ENCODE measurements around the gene ATP1A1. TPM values are rescaled to one million over a fixed set of nuclear protein-coding genes. Genes with fewer than 3 reads are reported as not detected.
A peak's percentile ranks its signal among the peaks of the same experiment; 100 is the strongest.

Gene ATP1A1
- total and polyA plus RNA-seq, 2 experiments from 2014 or later: 117 to 202 TPM

GRCh38 chr1:116372191-116372590 is 853 bp upstream of the ATP1A1 start:
- peaks cover 14% of the 10 kb centered on the region for H3K27me3 Mint-ChIP-seq (ENCODE audit: insufficient read depth, low read depth, poor library complexity)
- H3K4me1 Mint-ChIP-seq: peaks cover 38% of the 10 kb centered on the region
- no peak for TF ChIP-seq EZH2 (IDR thresholded peaks at IDR 0.05; ENCODE audit: low read depth, unreplicated experiment)
- TF ChIP-seq ZNF114 (CRISPR knock-in tag; IDR thresholded peaks at IDR 0.05): no peak
- no peak for TF ChIP-seq CREB1 (CRISPR knock-in tag; IDR thresholded peaks at IDR 0.05; ENCODE audit: low read depth)
- TF ChIP-seq STAT1 (IDR thresholded peaks at IDR 0.05; ENCODE audit: unreplicated experiment): no peak
- no peak for TF ChIP-seq NANOG (IDR thresholded peaks at IDR 0.05; ENCODE audit: borderline replicate concordance)
- TF ChIP-seq, protein P1, sequence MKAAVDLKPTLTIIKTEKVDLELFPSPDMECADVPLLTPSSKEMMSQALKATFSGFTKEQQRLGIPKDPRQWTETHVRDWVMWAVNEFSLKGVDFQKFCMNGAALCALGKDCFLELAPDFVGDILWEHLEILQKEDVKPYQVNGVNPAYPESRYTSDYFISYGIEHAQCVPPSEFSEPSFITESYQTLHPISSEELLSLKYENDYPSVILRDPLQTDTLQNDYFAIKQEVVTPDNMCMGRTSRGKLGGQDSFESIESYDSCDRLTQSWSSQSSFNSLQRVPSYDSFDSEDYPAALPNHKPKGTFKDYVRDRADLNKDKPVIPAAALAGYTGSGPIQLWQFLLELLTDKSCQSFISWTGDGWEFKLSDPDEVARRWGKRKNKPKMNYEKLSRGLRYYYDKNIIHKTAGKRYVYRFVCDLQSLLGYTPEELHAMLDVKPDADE (IDR thresholded peaks at IDR 0.05): no peak
- TF ChIP-seq ZNF331 (CRISPR knock-in tag; IDR thresholded peaks at IDR 0.05; ENCODE audit: low read depth): no peak
- no peak for TF ChIP-seq EZH2phosphoT487 (IDR thresholded peaks at IDR 0.05; ENCODE audit: unreplicated experiment)
- no peak for TF ChIP-seq POLR2AphosphoS5 (IDR thresholded peaks at IDR 0.05; ENCODE audit: low read depth)
- no peak for TF ChIP-seq JUNB (IDR thresholded peaks at IDR 0.05; ENCODE audit: unreplicated experiment)
- TF ChIP-seq, protein P2, sequence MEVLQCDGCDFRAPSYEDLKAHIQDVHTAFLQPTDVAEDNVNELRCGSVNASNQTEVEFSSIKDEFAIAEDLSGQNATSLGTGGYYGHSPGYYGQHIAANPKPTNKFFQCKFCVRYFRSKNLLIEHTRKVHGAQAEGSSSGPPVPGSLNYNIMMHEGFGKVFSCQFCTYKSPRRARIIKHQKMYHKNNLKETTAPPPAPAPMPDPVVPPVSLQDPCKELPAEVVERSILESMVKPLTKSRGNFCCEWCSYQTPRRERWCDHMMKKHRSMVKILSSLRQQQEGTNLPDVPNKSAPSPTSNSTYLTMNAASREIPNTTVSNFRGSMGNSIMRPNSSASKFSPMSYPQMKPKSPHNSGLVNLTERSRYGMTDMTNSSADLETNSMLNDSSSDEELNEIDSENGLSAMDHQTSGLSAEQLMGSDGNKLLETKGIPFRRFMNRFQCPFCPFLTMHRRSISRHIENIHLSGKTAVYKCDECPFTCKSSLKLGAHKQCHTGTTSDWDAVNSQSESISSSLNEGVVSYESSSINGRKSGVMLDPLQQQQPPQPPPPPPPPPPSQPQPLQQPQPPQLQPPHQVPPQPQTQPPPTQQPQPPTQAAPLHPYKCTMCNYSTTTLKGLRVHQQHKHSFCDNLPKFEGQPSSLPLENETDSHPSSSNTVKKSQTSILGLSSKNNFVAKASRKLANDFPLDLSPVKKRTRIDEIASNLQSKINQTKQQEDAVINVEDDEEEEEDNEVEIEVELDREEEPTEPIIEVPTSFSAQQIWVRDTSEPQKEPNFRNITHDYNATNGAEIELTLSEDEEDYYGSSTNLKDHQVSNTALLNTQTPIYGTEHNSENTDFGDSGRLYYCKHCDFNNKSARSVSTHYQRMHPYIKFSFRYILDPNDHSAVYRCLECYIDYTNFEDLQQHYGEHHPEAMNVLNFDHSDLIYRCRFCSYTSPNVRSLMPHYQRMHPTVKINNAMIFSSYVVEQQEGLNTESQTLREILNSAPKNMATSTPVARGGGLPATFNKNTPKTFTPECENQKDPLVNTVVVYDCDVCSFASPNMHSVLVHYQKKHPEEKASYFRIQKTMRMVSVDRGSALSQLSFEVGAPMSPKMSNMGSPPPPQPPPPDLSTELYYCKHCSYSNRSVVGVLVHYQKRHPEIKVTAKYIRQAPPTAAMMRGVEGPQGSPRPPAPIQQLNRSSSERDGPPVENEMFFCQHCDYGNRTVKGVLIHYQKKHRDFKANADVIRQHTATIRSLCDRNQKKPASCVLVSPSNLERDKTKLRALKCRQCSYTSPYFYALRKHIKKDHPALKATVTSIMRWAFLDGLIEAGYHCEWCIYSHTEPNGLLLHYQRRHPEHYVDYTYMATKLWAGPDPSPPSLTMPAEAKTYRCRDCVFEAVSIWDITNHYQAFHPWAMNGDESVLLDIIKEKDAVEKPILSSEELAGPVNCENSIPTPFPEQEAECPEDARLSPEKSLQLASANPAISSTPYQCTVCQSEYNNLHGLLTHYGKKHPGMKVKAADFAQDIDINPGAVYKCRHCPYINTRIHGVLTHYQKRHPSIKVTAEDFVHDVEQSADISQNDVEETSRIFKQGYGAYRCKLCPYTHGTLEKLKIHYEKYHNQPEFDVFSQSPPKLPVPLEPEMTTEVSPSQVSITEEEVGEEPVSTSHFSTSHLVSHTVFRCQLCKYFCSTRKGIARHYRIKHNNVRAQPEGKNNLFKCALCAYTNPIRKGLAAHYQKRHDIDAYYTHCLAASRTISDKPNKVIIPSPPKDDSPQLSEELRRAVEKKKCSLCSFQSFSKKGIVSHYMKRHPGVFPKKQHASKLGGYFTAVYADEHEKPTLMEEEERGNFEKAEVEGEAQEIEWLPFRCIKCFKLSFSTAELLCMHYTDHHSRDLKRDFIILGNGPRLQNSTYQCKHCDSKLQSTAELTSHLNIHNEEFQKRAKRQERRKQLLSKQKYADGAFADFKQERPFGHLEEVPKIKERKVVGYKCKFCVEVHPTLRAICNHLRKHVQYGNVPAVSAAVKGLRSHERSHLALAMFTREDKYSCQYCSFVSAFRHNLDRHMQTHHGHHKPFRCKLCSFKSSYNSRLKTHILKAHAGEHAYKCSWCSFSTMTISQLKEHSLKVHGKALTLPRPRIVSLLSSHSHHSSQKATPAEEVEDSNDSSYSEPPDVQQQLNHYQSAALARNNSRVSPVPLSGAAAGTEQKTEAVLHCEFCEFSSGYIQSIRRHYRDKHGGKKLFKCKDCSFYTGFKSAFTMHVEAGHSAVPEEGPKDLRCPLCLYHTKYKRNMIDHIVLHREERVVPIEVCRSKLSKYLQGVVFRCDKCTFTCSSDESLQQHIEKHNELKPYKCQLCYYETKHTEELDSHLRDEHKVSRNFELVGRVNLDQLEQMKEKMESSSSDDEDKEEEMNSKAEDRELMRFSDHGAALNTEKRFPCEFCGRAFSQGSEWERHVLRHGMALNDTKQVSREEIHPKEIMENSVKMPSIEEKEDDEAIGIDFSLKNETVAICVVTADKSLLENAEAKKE (CRISPR knock-in tag; IDR thresholded peaks at IDR 0.05): no peak
- TF ChIP-seq, protein P3, sequence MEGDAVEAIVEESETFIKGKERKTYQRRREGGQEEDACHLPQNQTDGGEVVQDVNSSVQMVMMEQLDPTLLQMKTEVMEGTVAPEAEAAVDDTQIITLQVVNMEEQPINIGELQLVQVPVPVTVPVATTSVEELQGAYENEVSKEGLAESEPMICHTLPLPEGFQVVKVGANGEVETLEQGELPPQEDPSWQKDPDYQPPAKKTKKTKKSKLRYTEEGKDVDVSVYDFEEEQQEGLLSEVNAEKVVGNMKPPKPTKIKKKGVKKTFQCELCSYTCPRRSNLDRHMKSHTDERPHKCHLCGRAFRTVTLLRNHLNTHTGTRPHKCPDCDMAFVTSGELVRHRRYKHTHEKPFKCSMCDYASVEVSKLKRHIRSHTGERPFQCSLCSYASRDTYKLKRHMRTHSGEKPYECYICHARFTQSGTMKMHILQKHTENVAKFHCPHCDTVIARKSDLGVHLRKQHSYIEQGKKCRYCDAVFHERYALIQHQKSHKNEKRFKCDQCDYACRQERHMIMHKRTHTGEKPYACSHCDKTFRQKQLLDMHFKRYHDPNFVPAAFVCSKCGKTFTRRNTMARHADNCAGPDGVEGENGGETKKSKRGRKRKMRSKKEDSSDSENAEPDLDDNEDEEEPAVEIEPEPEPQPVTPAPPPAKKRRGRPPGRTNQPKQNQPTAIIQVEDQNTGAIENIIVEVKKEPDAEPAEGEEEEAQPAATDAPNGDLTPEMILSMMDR (conservative IDR thresholded peaks at IDR 0.05; ENCODE audit: low read depth in 2 of 2): no peak
- TF ChIP-seq REST (IDR thresholded peaks at IDR 0.05; ENCODE audit: unreplicated experiment): no peak
- peak overlapping the region; percentile 92 for H3K4me3 ChIP-seq
- H3K27me3 ChIP-seq (ENCODE audit: insufficient read depth): peaks cover 19% of the 10 kb centered on the region
- DNase-seq (ENCODE audit: low spot score) (peak; percentile 78), ATAC-seq (peak; percentile 5)
- peak overlapping the region; percentile 81 for H3K4me3 Mint-ChIP-seq
- H3K9me3 Mint-ChIP-seq: no peaks in the 10 kb centered on the region
- H3F3A ChIP-seq (replicated peaks; ENCODE audit: low read depth): no peaks in the 10 kb centered on the region
- peaks cover 4% of the 10 kb centered on the region for H3K9me2 ChIP-seq (ENCODE audit: insufficient read depth)
- no peaks in the 10 kb centered on the region for H3K36me3 ChIP-seq (ENCODE audit: insufficient read depth)
- peaks cover 34% of the 10 kb centered on the region for H3K79me2 ChIP-seq (replicated peaks; ENCODE audit: insufficient read depth)
- peaks cover 37% of the 10 kb centered on the region for H3K4me1 ChIP-seq (ENCODE audit: insufficient read depth)
- peak overlapping the region; percentile 12; the same call in 1 of the 2 replicates for H2AFZ ChIP-seq
- peak overlapping the region; percentile 89 for H3K27ac Mint-ChIP-seq
- peak overlapping the region; percentile 83; the same call in 1 of the 2 replicates for H3K27ac ChIP-seq (ENCODE audit: low read depth)
- H4K20me1 ChIP-seq (replicated peaks; ENCODE audit: insufficient read depth): peaks cover 27% of the 10 kb centered on the region
- H3K36me3 Mint-ChIP-seq (ENCODE audit: low read depth): no peaks in the 10 kb centered on the region; the same call in 2 of the 3 replicates
- H3K4me2 ChIP-seq: peak overlapping the region; percentile 76
